Activated CD4-positive, CD25-positive, alpha-beta regulatory T cell treated with anti-CD3 and anti-CD28 coated beads, Interleukin-2, amount 50 U/mL, for 72 hours (primary cell): ENCODE data around the gene ERCC6L2.

Experiments
- DNase-seq: peaks from one replicate; pipeline ENCODE4 v3.0.0; 2021

Gene ERCC6L2

GRCh38 chr9:95930277-95930676 is 54.8 kb downstream of the ERCC6L2 start:
- no peak for DNase-seq

GRCh38 chr9:95935861-95936578 is 60.5 kb downstream of the ERCC6L2 start:
- no peak for DNase-seq

GRCh38 chr9:95936579-95937075 is 61.1 kb downstream of the ERCC6L2 start:
- DNase-seq, result no peak

GRCh38 chr9:95937131-95937530 is 61.6 kb downstream of the ERCC6L2 start:
- no peak for DNase-seq

- DNase-seq, result no peak
Observed at GRCh38 chr9:95938724-95939123, 63.2 kb downstream of the ERCC6L2 start.

GRCh38 chr9:95939472-95939871 is 64.0 kb downstream of the ERCC6L2 start:
- DNase-seq, result no peak

GRCh38 chr9:95940265-95940664 is 64.8 kb downstream of the ERCC6L2 start:
- DNase-seq, result no peak

- DNase-seq, result no peak
Observed at GRCh38 chr9:95942016-95942415, 66.5 kb downstream of the ERCC6L2 start.

GRCh38 chr9:95947118-95947517 is 71.6 kb downstream of the ERCC6L2 start:
- DNase-seq, result no peak

GRCh38 chr9:95952471-95952870 is 77.0 kb downstream of the ERCC6L2 start:
- no peak for DNase-seq

- no peak for DNase-seq
Observed at GRCh38 chr9:95953986-95954385, 78.5 kb downstream of the ERCC6L2 start.

- no peak for DNase-seq
Observed at GRCh38 chr9:95954940-95955339, 79.4 kb downstream of the ERCC6L2 start.

GRCh38 chr9:95962936-95963335 is 87.4 kb downstream of the ERCC6L2 start:
- no peak for DNase-seq

GRCh38 chr9:95963659-95964058 is 88.2 kb downstream of the ERCC6L2 start:
- no peak for DNase-seq

- DNase-seq, result no peak
Observed at GRCh38 chr9:95966306-95966705, 90.8 kb downstream of the ERCC6L2 start.

GRCh38 chr9:95970317-95970716 is 94.8 kb downstream of the ERCC6L2 start:
- no peak for DNase-seq

- no peak for DNase-seq
Observed at GRCh38 chr9:95971815-95972214, 96.3 kb downstream of the ERCC6L2 start.

- no peak for DNase-seq
Observed at GRCh38 chr9:95974389-95974788, 98.9 kb downstream of the ERCC6L2 start.

- DNase-seq, result no peak
Observed at GRCh38 chr9:95977371-95977770, 101.9 kb downstream of the ERCC6L2 start.

GRCh38 chr9:95978106-95978505 is 102.6 kb downstream of the ERCC6L2 start:
- no peak for DNase-seq

GRCh38 chr9:95979446-95979845 is 104.0 kb downstream of the ERCC6L2 start:
- DNase-seq, result no peak

- no peak for DNase-seq
Observed at GRCh38 chr9:95980262-95981125, 105.0 kb downstream of the ERCC6L2 start.

- no peak for DNase-seq
Observed at GRCh38 chr9:95981761-95982390, 106.4 kb downstream of the ERCC6L2 start.
